Vagina (tissue), 2 donors: ENCODE data around the gene CASKIN2.

Experiments
- CTCF ChIP-seq, 3 experiments: fragments of 450-650 bp in 2 of 3; fragments of 200-600 bp in 1 of 3; sonication (generic) in 1 of 3; IDR thresholded peaks; one replicate each; pipeline ENCODE4 v1.5.1; 2017 to 2019; ENCODE audit warnings: antibody characterized with exemption in 3 of 3, mild to moderate bottlenecking in 2 of 3, moderate library complexity in 2 of 3
- POLR2AphosphoS5 ChIP-seq, 2 donors: sonication (generic); formaldehyde crosslinking; IDR thresholded peaks; one replicate each; pipeline ENCODE4 v1.9.0; 2017; ENCODE audit warnings: antibody characterized with exemption in 2 of 2, mild to moderate bottlenecking in 2 of 2, low read depth in 1 of 2; ENCODE audit not compliant: insufficient read depth in 1 of 2

GRCh38 chr17:75539967-75540729 is 24.8 kb upstream of the CASKIN2 start:
- no peak for TF ChIP-seq CTCF (IDR thresholded peaks at IDR 0.05)
- no peak for TF ChIP-seq POLR2AphosphoS5 (IDR thresholded peaks at IDR 0.05; ENCODE audit: insufficient read depth in 1 of 2, low read depth in 1 of 2)
